Measurements from ENCODE around the gene EXO1. TPM values are rescaled to one million over a fixed set of nuclear protein-coding genes. Genes with fewer than 3 reads are reported as not detected.

Gene EXO1
- total and polyA plus RNA-seq, 9 of the 15 experiments (the other 6 are each of a cell fraction or from before 2014, with no cell fraction given) = 36.0 to 125 (median 83.9) TPM

- H3K9ac ChIP-seq (ENCODE audit: insufficient read depth in 1 of 2, low read depth in 2 of 2, low read length in 2 of 2) = no peak overlapping the region
- H3K4me2 ChIP-seq (ENCODE audit: insufficient read depth, low read length) = no peak overlapping the region
- H3K4me3 ChIP-seq = no peak overlapping the region
- BruUV-seq (replicated peaks) = no TSS peak
- H2AFZ ChIP-seq (ENCODE audit: low read depth, low read length) = no peak overlapping the region
- no peaks in the 10 kb centered on the region for H3K36me3 ChIP-seq (ENCODE audit: control insufficient read depth, insufficient read depth, low read length)
- ATAC-seq = no peak
- no peaks in the 10 kb centered on the region for H4K20me1 ChIP-seq (replicated peaks; ENCODE audit: control insufficient read depth, insufficient read depth, low read length)
- 2% methylated on average over 10 of the region's 10 CpGs for WGBS (ENCODE audit: insufficient coverage, low coverage, missing lambda C conversion rate)
- DNase-seq (ENCODE audit: extremely low read depth in 1 of 4, low spot score in 3 of 4) = no peak
- H3K9me1 ChIP-seq (ENCODE audit: control insufficient read depth, insufficient read depth, low read length) = no peaks in the 10 kb centered on the region
- in situ Hi-C loops (cut with MboI) (no loop called here), intact Hi-C loops (cut with micrococcal nuclease) (no loop called here)
- H3K27me3 ChIP-seq (ENCODE audit: control insufficient read depth in 2 of 2, insufficient read depth in 2 of 2, low read length in 2 of 2) = peaks cover 24 to 44% of the 10 kb centered on the region in 2 experiments
- ChIA-PET POLR2A (no interaction called here), CTCF (ENCODE audit: low intra/inter-chr PET ratio) (no interaction called here)
- TF ChIP-seq, protein P1, sequence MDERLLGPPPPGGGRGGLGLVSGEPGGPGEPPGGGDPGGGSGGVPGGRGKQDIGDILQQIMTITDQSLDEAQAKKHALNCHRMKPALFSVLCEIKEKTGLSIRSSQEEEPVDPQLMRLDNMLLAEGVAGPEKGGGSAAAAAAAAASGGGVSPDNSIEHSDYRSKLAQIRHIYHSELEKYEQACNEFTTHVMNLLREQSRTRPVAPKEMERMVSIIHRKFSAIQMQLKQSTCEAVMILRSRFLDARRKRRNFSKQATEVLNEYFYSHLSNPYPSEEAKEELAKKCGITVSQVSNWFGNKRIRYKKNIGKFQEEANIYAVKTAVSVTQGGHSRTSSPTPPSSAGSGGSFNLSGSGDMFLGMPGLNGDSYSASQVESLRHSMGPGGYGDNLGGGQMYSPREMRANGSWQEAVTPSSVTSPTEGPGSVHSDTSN (CRISPR knock-in tag; IDR thresholded peaks at IDR 0.05; ENCODE audit: low read depth) = no peak
- TF ChIP-seq, protein P1 (tag; conservative IDR thresholded peaks at IDR 0.05; ENCODE audit: low read depth) = no peak
- no peak for TF ChIP-seq BRD9 (IDR thresholded peaks at IDR 0.05; ENCODE audit: low read depth, partially characterized antibody)
- TF ChIP-seq ZNF12 (CRISPR knock-in tag; IDR thresholded peaks at IDR 0.05) = no peak
- TF ChIP-seq, protein P2, sequence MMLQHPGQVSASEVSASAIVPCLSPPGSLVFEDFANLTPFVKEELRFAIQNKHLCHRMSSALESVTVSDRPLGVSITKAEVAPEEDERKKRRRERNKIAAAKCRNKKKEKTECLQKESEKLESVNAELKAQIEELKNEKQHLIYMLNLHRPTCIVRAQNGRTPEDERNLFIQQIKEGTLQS (IDR thresholded peaks at IDR 0.05) = peak; percentile 41
- TF ChIP-seq, protein P2 (CRISPR knock-in tag; conservative IDR thresholded peaks at IDR 0.05) = no peak
- no peak for TF ChIP-seq DIDO1 (tag; IDR thresholded peaks at IDR 0.05; ENCODE audit: low read depth)
- no peaks in the 10 kb centered on the region for H3K4me1 ChIP-seq (replicated peaks in 1 of 2; ENCODE audit: control insufficient read depth in 2 of 2, insufficient read depth in 2 of 2, low read length in 2 of 2)
- H3K9me3 ChIP-seq (replicated peaks; ENCODE audit: control insufficient read depth, insufficient read depth, low read depth, low read length) = no peaks in the 10 kb centered on the region
- H3K27ac ChIP-seq (ENCODE audit: extremely low read depth, low read depth, low read length) = no peak overlapping the region
- FAIRE-seq = peak; percentile 35
- no peaks in the 10 kb centered on the region for H3K79me2 ChIP-seq (ENCODE audit: control insufficient read depth, insufficient read depth, low read length)
These were observed 76.2 kb downstream of the EXO1 start for GRCh38 chr1:241924080-241924808.
